T-helper 22 cell (primary cell): ENCODE data around the gene TJP1.
"Not testable (repeated sequence)": the region's sequence is repeated elsewhere in the genome, so short reads cannot be mapped to it uniquely, and the experiment has no call there.

Experiments
- DNase-seq: peaks from one replicate; pipeline ENCODE4 v3.0.0-alpha.2; 2020; ENCODE audit warnings: low read depth

Gene TJP1

DNA sequence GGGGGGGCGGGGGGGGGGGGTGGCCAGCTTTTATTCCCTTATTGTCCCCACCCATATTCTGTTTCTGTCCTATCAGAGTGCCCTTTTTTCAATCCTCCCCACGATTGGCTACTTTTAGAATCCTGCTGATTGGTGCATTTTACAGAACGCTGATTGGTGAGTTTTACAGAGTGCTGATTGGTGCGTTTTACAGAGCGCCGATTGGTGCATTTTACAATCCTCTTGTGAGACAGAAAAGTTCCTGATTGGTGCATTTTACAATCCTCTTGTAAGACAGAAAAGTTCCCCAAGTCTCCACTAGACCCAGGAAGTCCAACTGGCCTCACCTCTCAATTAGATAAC lies 164.8 kb downstream of the TJP1 start:
- DNase-seq, result not testable (repeated sequence)

GRCh38 chr15:29656636-29657475 lies 165.4 kb downstream of the TJP1 start:
- DNase-seq, result no peak

DNA sequence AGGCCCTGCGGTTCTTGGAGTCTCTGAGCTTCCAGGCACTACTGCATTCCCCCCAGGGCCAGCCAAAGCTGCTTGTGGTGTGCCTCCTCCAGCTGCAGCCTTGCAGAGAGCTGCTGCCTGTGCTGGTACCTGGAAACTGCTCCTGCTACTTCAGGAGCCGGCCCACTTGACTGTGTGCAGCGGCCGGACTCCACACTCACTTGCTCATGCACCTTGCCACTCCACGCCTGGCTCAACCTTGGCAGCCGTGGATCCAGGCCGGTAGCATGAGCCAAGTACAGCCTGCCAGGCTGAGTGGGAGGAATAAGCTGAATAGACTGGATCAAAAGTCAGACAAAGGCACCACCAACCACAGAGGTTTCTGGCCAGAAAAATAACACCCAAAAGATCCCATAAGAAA lies 169.7 kb downstream of the TJP1 start:
- no peak for DNase-seq

DNA sequence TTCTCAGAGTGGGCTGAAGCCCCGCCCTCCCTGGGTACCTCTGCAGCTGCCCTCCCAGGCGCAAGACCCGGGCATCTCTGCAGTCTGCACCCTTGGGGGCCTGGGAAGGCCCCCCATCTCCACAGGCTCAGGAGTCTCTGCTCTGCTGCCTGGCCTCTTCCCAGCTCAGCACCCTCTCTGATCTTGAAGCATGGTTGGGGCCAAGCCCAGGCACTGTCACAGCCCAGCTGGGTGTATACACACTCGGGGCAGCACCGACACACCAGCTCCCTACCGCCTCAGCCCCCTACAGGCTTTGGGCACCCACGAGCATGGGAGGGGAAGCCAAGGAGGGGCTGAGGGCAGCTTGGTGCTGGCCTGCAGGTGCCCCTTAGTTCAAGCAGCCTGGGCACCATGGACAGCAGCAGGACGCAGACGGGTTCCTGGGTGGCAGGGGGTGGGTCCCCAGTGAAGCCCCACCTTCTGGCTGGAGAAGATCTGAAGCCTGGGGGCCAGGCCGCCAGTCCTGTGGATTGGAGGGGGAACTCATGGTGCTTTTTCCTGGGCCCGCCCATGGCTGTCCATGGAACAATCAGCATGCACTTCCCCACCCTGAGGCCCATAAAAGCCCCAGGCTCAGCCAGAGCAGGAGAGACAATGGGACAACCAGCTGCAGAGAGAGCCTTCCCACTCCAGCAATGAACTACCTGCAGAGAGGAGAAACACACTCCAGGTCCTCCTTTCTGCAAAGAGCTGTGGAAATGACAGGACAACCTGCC lies 170.6 kb downstream of the TJP1 start:
- no peak for DNase-seq
